HG02759 (cell line): Measurements from ENCODE around the gene LURAP1L.

Source experiments
- ATAC-seq: cut with Tn5 transposase; IDR thresholded peaks from one replicate; pipeline ENCODE4 v1.9.1; 2021; ENCODE audit warnings: mild to moderate bottlenecking, moderate library complexity; ENCODE audit not compliant: unreplicated experiment

Gene LURAP1L

GRCh38 chr9:12812710-12813109, 37.9 kb downstream of the LURAP1L start:
- no peak for ATAC-seq

DNA sequence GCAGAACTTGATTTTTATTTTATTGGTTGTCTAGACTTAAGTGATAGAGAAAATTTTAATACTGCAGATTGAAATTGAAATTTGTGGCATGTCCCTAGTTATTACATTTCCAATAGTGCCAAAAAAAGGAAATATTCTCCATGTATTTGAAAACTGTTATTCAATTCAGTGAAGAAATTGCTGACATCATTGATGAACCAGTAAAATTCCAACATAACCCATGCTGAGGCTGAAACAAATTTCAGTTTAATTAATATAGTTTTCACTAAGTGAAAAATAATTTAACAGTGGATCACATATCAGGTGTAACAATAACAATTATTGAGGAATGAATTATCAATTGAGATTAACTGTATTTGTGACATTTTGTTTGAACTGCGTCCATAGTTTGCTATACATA, 38.7 kb downstream of the LURAP1L start:
- ATAC-seq: no peak

DNA sequence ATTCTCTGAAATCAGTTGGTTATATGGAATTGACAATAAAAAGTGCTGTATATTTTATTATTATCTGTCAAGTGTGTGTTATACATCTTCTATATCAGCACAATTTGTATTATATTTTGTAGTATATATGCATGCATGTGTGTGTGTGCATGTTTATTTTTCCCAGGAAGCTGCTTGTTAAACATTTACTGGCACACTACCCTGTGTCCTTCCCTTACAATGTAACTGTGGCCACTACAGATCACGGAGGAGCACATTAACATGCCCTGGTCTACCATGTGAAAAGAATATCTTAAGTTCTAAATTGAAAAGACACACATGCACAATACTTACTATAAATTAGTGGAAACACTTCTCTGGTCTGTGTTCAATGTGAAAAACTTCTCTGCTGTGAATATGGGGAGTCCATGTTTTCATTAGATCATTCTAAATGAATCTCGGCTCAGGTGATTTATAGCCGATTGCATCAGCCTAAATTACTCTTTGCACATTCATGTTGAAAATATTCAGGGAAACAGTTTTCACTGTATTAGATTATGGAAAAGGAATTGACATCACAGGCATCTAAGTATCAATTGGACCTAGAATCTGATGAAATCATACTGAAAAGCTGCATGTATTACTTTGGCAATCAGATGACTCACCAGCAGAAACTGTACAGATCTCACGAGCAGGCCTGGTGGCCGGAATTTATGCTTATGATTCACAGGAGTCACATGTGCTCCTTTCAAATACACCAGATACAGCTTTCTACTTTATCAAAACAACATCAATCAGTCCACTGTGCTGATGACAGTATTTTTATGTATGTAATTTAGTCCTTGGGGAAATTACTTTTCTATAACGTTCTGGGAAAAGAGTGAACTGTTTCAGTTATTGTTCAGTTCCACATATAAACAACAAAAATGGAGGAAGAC, 39.4 kb downstream of the LURAP1L start:
- ATAC-seq: no peak

DNA sequence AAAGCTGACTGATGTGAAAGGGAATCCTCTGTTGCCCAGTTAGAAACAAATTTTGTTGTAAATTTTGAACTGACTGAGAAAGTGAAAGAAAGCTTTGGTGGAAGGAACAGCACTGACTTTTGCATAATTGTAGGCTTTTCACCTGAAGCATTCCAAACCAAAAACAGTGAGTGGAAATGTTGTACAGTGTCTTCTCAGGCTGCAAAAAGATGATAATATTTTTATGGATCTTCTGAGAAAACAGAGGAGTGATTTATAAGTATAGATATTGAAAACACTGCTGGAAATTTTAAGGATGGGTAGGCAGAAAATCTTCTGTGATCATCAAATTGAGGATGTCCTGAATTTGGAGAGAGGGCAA, 40.0 kb downstream of the LURAP1L start:
- ATAC-seq: no peak

- ATAC-seq: no peak
Observed at GRCh38 chr9:12815888-12816287, 41.1 kb downstream of the LURAP1L start.

- ATAC-seq: no peak
Observed at GRCh38 chr9:12816656-12817101, 41.9 kb downstream of the LURAP1L start.

- no peak for ATAC-seq
Observed at GRCh38 chr9:12817702-12818101, 42.9 kb downstream of the LURAP1L start.

GRCh38 chr9:12818431-12819000, 43.7 kb downstream of the LURAP1L start:
- no peak for ATAC-seq

DNA sequence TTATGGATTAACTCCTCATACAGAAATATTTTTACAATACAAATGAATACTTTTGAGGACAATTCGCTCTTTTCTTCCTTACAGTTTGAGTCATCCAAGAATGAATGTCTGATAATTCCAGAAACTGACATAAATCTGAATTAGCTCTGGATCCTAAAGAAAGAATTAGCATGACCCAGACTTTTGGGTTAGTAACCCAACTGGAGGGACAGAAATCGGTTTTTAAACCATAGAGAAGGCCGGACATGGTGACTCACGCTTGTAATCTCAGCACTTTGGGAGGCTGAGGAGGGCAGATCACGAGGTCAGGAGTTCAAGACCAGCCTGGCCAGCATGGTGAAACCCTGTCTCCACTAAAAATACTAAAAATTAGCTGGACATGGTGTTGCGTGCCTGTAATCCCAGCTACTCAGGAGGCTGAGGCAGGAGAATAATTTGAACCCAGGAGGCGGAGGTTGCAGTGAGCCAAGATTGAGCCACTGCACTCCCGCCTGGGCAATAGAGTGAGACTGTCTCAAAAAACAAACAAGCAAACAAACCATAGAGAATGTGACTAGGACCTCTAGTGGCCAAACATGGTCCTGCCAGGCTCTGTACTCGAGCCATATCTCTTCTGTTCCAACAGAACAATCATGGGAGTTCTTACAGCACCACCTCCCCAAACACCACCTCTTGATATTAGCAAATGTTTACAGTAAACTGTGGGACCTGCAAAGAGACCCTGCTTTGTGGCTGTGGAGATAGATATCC, 44.8 kb downstream of the LURAP1L start:
- ATAC-seq: peak; percentile 67

- ATAC-seq: no peak
Observed at GRCh38 chr9:12822111-12822510, 47.3 kb downstream of the LURAP1L start.

DNA sequence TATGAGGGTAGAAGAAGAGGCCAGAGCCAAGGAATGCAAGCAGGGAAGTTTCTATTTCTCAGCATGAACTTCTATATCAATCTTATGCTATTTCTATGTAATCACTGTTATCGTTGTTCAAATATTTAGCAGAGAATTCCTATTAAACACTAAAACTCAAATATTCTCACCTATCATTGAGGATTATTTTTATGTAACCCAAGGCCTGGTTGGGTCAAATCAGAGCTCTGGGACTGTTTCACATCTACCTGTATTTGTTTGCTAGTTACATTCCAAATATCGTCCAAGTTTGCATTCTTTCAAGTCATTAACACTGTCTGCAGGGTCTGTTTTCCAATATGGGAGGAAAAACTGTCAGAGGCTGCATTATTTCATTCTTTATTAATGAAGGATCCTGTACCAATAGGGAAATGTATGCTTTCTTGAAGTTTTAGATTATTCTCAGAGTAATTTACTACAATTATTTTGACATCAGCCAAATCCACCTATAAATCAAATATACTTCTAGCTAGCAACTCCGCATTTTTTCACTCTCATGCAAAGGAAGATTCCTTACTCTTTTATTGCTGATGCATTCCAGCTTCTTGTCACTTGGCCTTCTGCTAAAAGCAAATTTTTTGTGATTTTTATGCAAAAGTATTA, 52.2 kb downstream of the LURAP1L start:
- no peak for ATAC-seq

DNA sequence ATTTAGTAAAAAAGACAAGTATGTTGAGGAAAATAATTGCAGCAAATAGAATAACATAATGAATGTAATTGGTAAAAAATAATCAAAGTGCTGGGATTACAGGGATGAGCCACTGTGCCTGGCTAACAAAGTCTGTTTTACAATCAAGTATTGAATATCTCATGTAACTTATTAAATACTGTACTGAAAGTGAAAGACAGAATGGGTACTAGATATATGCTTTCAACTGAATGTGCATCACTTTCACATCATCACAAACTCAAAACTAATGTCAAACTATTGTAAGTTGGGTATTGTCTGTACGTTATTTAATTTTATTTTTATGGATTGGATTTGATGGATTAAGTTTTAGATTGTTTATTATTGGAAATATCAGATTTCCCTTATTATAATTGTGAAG, 58.9 kb downstream of the LURAP1L start:
- no peak for ATAC-seq

- ATAC-seq: no peak
Observed at GRCh38 chr9:12838546-12838945, 63.7 kb downstream of the LURAP1L start.

- no peak for ATAC-seq
Observed at GRCh38 chr9:12843735-12844134, 68.9 kb downstream of the LURAP1L start.

GRCh38 chr9:12846035-12846434, 71.2 kb downstream of the LURAP1L start:
- ATAC-seq: no peak

DNA sequence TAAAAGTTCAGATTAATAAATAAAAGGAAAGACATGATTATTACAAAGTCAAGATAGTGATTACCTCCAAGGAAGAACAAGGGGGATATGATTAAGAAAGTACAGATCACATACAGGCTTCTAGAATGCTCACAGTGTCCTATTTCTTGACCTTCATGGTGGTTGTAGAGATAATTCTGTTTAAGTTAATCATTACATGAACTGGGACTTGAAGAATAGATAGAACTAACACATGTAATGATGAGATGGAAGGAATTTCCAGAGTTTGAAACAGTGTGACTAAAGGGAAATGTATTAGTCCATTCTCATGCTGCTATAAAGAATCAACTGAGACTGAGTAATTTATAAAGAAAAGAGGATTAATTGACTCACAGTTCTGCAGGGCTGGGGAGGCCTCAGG, 72.7 kb downstream of the LURAP1L start:
- ATAC-seq: no peak

GRCh38 chr9:12849486-12850003, 74.7 kb downstream of the LURAP1L start:
- no peak for ATAC-seq

- ATAC-seq: no peak
Observed at GRCh38 chr9:12851341-12852090, 76.7 kb downstream of the LURAP1L start.

DNA sequence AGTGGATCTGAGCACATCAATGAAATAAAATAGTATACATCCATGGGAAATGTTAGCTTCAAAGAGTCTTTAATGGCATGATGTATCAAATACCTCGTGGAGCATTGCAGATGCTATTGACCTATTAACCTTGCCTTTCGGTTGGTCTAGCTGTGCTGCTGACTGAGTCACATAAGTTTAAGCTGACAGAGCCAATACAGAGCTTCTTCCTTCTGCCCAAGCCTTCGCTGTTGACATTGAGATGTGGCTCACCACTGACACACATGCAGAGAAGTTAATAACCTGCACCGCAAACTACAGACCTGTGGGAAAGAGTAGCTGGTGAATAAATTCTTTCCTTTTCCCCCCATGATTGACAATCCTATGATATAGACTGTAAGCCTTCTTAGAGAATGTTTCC, 78.2 kb downstream of the LURAP1L start:
- no peak for ATAC-seq

- no peak for ATAC-seq
Observed at GRCh38 chr9:12854221-12854620, 79.4 kb downstream of the LURAP1L start.
